Transverse colon (tissue), 4 donors: Measurements from ENCODE around the gene ANKRD44. TPM values are rescaled to one million over a fixed set of nuclear protein-coding genes. Genes with fewer than 3 reads are reported as not detected.

ENCODE experiments used
- DNase-seq: peaks from one replicate; pipeline ENCODE4 v3.0.0-alpha.2; 2019
- H3K27ac ChIP-seq, 4 donors: fragments of 200-600 bp; sonication (generic); 2 replicates each; pipeline ENCODE4 v1.5.1; 2016 to 2018; ENCODE audit warnings: inconsistent platforms in 4 of 4
- H3K27me3 ChIP-seq: fragments of 200-600 bp; sonication (generic); 2 replicates; pipeline ENCODE4 v1.5.1; 2017; ENCODE audit warnings: inconsistent platforms
- H3K36me3 ChIP-seq, 4 donors: fragments of 200-600 bp; sonication (generic); 2 replicates each; pipeline ENCODE4 v1.5.1; 2017 to 2019; ENCODE audit warnings: inconsistent platforms in 4 of 4
- H3K4me1 ChIP-seq, 4 donors: fragments of 200-600 bp; sonication (generic); 2 replicates each; pipeline ENCODE4 v1.5.1; 2017 to 2020; ENCODE audit warnings: inconsistent platforms in 4 of 4
- H3K4me3 ChIP-seq, 4 donors: fragments of 200-600 bp; sonication (generic); 1 replicate in 1 of 4; 2 replicates in 3 of 4; pipeline versions ENCODE4 v1.5.1 to v1.6.1; 2017 to 2019; ENCODE audit warnings: inconsistent platforms in 4 of 4
- H3K9me3 ChIP-seq, 2 donors: fragments of 200-600 bp; sonication (generic); 2 replicates each; pipeline ENCODE4 v1.5.1; 2017 to 2019; ENCODE audit warnings: inconsistent platforms in 2 of 2
- EP300 ChIP-seq: sonication (generic); formaldehyde crosslinking; IDR thresholded peaks from one replicate; pipeline ENCODE4 v1.6.1; 2017; ENCODE audit warnings: antibody characterized with exemption, low read depth
- POLR2A ChIP-seq: fragments of 450-650 bp; IDR thresholded peaks from one replicate; pipeline ENCODE4 v1.6.1; 2016; ENCODE audit warnings: antibody characterized with exemption, mild to moderate bottlenecking, moderate library complexity
- POLR2AphosphoS5 ChIP-seq, 3 donors: sonication (generic); formaldehyde crosslinking; IDR thresholded peaks; one replicate each; pipeline ENCODE4 v1.6.1; 2016; ENCODE audit warnings: antibody characterized with exemption in 3 of 3
- WGBS, 2 donors: methylation state at CpG; one replicate each; pipeline ENCODE4 v1.1.5; 2018; ENCODE audit warnings: low coverage in 1 of 2; 5-methylcytosine and 5-hydroxymethylcytosine counted together
- in situ Hi-C, 4 donors: fragments of 200-750 bp; cut with MboI; loops; one replicate each; pipeline versions ENCODE4 v1.15.0 to v1.15.1; 2017; ENCODE audit warnings: low sequenced_read_pairs in 3 of 4, low pct_ligation_motif_present in 1 of 4, low pct_unique_long_range_greater_than_20kb in 1 of 4
- intact Hi-C: fragments of 100-400 bp; cut with DNase I; formaldehyde crosslinking; loops from one replicate; pipeline ENCODE4 v1.15.1; 2023; ENCODE audit warnings: low total_unique reads
- total RNA-seq, 4 donors: library from RNA; depleted of rRNA; stranded (reverse); fragments of >200 nt; gene quantifications; one replicate each; pipeline ENCODE4 v1.1.0, GENCODE V29; 2016
- TF ChIP-seq, protein P1 (sequence below), 5 experiments: fragments of 200-600 bp in 3 of 5; fragments of 450-650 bp in 2 of 5; sonication (generic) in 3 of 5; IDR thresholded peaks; 1 replicate in 2 of 5; 2 replicates in 3 of 5; pipeline ENCODE4 v1.5.1; 2016 to 2017; ENCODE audit warnings: antibody characterized with exemption in 5 of 5, inconsistent platforms in 3 of 5, mild to moderate bottlenecking in 2 of 5, moderate library complexity in 1 of 5

Gene ANKRD44
- total RNA-seq, 4 donors from 2014 or later: 13.9 to 46.8 (median 27.5) TPM

- intact Hi-C loops (no loop called here), in situ Hi-C loops (loop anchor here in 3 of 4 donors (5.0 to 25.0 kb wide), 4 partner anchors 120 to 190 kb away; partner anchors contain the start of gene ANKRD44 (in 2 of the 3))
- H3K27me3 ChIP-seq: no peaks in the 10 kb centered on the region
- H3K27ac ChIP-seq: no peak overlapping the region
- TF ChIP-seq EP300 (no peak), POLR2A (no peak)
- TF ChIP-seq, protein P1, sequence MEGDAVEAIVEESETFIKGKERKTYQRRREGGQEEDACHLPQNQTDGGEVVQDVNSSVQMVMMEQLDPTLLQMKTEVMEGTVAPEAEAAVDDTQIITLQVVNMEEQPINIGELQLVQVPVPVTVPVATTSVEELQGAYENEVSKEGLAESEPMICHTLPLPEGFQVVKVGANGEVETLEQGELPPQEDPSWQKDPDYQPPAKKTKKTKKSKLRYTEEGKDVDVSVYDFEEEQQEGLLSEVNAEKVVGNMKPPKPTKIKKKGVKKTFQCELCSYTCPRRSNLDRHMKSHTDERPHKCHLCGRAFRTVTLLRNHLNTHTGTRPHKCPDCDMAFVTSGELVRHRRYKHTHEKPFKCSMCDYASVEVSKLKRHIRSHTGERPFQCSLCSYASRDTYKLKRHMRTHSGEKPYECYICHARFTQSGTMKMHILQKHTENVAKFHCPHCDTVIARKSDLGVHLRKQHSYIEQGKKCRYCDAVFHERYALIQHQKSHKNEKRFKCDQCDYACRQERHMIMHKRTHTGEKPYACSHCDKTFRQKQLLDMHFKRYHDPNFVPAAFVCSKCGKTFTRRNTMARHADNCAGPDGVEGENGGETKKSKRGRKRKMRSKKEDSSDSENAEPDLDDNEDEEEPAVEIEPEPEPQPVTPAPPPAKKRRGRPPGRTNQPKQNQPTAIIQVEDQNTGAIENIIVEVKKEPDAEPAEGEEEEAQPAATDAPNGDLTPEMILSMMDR (IDR thresholded peaks at IDR 0.05): no peak
- WGBS, 2 donors: 80% methylated on average over 2 of the region's 2 CpGs; no CpG with 5 or more reads in 1 of the 2 donors
- no peak for DNase-seq
- H3K4me1 ChIP-seq: peaks cover 0 to 27% (median 3%) of the 10 kb centered on the region in 4 donors
- H3K36me3 ChIP-seq: no peaks in the 10 kb centered on the region
- H3K4me3 ChIP-seq: no peak overlapping the region
- H3K9me3 ChIP-seq: no peaks in the 10 kb centered on the region
Observed at GRCh38 chr2:197191940-197192322, 118.6 kb downstream of the ANKRD44 start.

DNA sequence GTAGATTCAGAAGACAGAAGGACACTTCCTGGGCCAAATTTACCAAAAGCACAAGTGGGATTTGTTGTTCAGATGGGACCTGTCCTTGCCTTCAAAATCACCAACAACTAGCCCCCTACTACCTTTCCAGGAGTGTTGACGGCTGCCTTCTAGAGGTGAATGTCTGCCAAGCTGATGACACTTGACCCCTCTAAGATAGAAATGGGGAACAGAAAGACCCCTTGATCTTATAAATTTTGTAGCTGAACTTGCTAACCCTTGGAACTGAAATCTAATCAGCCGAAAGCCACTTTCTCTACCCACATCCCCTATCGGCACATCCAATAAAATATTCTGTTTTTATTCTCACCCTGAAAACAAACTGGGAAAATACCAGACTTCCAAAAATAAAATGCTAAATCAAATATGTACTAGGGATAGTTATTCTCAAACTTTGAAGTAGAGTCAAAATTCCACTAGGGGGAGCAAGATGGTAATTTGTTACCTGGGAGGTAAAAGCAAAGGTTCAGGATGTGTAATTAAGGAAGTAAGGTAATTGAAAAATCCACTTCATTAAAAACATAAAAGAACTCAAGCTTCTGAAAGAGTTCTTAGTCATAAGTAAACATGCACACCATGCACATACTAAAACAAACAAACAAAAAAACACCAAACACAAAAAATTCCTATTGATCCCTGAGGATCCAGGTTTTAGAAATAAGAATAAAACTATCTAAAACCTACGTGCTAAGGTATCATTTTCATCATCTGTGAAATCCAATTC lies 119.2 kb downstream of the ANKRD44 start:
- in situ Hi-C loops: loop anchor here in 3 of 4 donors (5.0 to 25.0 kb wide), 4 partner anchors 121 to 191 kb away; partner anchors contain the start of gene ANKRD44 (in 2 of the 3)
- H3K4me3 ChIP-seq: no peak overlapping the region
- H3K9me3 ChIP-seq: no peaks in the 10 kb centered on the region
- 26 to 27% methylated on average over 4 of the region's 4 CpGs for WGBS, 2 donors
- H3K4me1 ChIP-seq: peaks cover 0 to 21% (median 3%) of the 10 kb centered on the region in 4 donors
- no peaks in the 10 kb centered on the region for H3K36me3 ChIP-seq
- no peak overlapping the region for H3K27ac ChIP-seq
- DNase-seq: no peak
- intact Hi-C loops: no loop called here
- TF ChIP-seq, protein P1 (IDR thresholded peaks at IDR 0.05): peak; percentile 71 to 91 (median 74)
- TF ChIP-seq POLR2AphosphoS5 (IDR thresholded peaks at IDR 0.05): no peak
- H3K27me3 ChIP-seq: no peaks in the 10 kb centered on the region

- intact Hi-C loops: no loop called here
- Histone ChIP-seq H3K9me3 (no peaks in the 10 kb centered on the region), H3K27ac (no peak overlapping the region), H3K36me3 (no peaks in the 10 kb centered on the region), H3K4me1 (peaks cover 0 to 10% (median 1%) of the 10 kb centered on the region in 4 donors), H3K4me3 (no peak overlapping the region), H3K27me3 (no peaks in the 10 kb centered on the region)
- TF ChIP-seq POLR2AphosphoS5 (IDR thresholded peaks at IDR 0.05): no peak
- TF ChIP-seq POLR2A: no peak
- 75 to 79% methylated on average over 3 of the region's 3 CpGs for WGBS, 2 donors
- in situ Hi-C loops: loop anchor here in 3 of 4 donors (5.0 to 25.0 kb wide), 4 partner anchors 122 to 192 kb away; partner anchors contain the start of gene ANKRD44 (in 2 of the 3)
- DNase-seq: no peak
Observed at GRCh38 chr2:197190100-197190432, 120.5 kb downstream of the ANKRD44 start.

GRCh38 chr2:197189426-197190099 lies 121.0 kb downstream of the ANKRD44 start:
- H3K4me1 ChIP-seq: peaks cover 0 to 8% (median under 1%) of the 10 kb centered on the region in 4 donors
- no peaks in the 10 kb centered on the region for H3K27me3 ChIP-seq
- no peaks in the 10 kb centered on the region for H3K9me3 ChIP-seq
- no peak for DNase-seq
- H3K27ac ChIP-seq: no peak overlapping the region
- no peak for TF ChIP-seq POLR2AphosphoS5 (IDR thresholded peaks at IDR 0.05)
- TF ChIP-seq, protein P1 (IDR thresholded peaks at IDR 0.05): no peak
- TF ChIP-seq EP300: no peak
- TF ChIP-seq POLR2A: no peak
- no peaks in the 10 kb centered on the region for H3K36me3 ChIP-seq
- in situ Hi-C loops: loop anchor here (5.0 to 25.0 kb wide), 7 partner anchors 75 to 193 kb away; partner anchors contain the start of gene ANKRD44 (in 4 of the 4)
- no peak overlapping the region for H3K4me3 ChIP-seq
- WGBS, 2 donors: 91 to 96% methylated on average over 9 to 10 of the region's 10 CpGs
- intact Hi-C loops: no loop called here
